ENCODE results near the gene HADH.
"Not testable (repeated sequence)": the region's sequence is repeated elsewhere in the genome, so short reads cannot be mapped to it uniquely, and the experiment has no call there.

HADH gene

GRCh38 chr4:107989537-107990386, at the start of gene HADH:
HADH (plus strand) TSS chr4:107989889; CDS start chr4:107989933, 44 bp downstream.
- DNase-seq, result peak; percentile 96

GRCh38 chr4:107945809-107946208, 43.9 kb upstream of the HADH start:
- DNase-seq, result no peak

GRCh38 chr4:107950746-107951540, 38.7 kb upstream of the HADH start:
- no peak for DNase-seq

GRCh38 chr4:107951551-107951950, 38.1 kb upstream of the HADH start:
- DNase-seq, result no peak

GRCh38 chr4:107956011-107956410, 33.7 kb upstream of the HADH start:
- DNase-seq, result no peak

- no peak for DNase-seq
Observed at GRCh38 chr4:107966903-107967302, 22.8 kb upstream of the HADH start.

DNA sequence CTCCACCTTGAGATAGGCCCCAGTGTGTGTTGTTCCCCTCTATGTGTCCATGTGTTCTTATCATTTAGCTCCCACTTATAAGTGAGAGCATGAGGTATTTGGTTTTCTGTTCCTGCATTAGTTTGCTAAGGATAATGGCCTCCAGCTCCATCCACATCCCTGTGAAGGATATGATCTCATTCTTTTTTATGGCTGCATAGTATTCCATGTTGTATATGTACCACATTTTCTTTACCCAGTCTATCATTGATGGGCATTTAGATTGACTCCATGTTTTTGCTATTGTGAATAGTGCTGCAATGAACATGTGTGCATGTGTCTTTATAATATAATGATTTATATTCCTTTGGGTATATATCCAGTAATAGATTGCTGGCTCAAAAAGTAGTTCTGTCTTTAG, 22.2 kb upstream of the HADH start:
- not testable (repeated sequence) for DNase-seq

DNA sequence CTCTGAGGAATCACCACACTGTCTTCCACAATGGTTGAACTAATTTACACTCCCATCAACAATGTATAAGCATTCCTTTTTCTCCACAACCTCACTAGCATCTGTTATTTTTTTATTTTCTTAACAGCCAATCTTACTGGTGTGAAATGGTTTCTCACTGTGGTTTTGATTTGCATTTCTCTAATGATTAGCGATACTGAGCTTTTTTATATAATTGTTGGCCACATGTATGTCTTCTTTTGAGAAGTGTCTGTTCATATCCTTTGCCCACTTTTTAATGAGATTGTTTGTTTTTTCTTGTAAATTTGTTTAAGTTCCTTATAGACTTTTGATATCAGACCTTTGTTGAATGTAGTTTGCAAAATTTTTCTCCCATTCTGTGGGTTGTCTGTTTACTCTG, 21.8 kb upstream of the HADH start:
- not testable (repeated sequence) for DNase-seq

DNA sequence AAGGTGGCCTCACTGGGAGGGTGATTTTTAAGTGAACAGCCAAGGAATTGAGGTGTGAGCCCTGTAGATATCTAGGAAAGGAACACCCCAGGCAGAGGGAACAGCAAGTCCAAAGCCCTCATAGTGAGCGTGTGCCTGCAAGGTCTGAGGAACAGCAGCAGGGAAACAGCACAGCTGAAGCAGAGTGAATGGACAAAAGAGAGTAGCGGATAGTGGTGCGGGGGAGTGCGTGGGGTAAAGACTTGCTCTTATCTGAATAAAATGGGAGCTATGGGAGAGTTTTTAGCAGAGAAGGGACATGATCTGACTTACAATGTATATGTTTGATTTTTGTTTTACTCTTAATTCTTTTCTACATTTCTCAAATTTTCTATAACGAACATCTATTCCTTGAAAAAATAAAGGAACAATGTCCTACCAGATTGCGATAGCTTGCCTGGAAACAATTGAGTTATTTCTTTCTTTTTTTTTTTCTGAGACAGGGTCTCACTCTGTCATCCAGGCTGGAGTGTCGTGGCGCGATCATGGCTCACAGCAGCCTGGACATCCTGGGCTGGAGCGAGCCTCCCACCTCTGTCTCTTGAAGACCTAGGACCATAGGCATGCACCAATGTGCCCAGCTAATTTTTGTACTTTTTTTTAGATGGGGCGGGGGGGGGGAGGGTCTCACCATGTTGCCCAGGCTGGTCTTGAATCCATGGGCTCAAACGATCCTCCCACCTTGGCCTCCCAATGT, 19.5 kb upstream of the HADH start:
- no peak for DNase-seq

GRCh38 chr4:107972605-107973004, 17.1 kb upstream of the HADH start:
- DNase-seq, result no peak

GRCh38 chr4:107974523-107974922, 15.2 kb upstream of the HADH start:
- no peak for DNase-seq

DNA sequence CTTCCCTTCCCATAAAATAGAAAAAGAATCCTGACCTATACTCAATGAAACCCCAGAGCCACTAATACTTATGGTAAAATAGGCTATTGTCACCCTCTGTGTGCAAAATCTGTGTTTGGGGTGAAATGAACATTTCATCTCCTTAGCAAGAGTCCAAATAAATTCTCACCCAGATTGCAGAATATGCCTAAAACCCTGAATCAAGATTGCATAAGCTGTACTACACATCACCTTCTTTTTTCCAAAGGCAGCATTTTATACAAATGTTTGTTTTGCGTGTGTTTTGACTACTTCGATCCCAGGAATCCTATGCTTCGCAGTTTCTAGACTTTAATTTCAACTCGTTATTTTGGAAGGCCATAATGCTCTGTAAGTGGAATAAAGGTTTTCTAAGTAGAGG, 12.2 kb upstream of the HADH start:
- DNase-seq, result no peak

- no peak for DNase-seq
Observed at GRCh38 chr4:107977966-107978705, 11.6 kb upstream of the HADH start.

- DNase-seq, result no peak
Observed at GRCh38 chr4:107978716-107979451, 10.8 kb upstream of the HADH start.

- no peak for DNase-seq
Observed at GRCh38 chr4:107987916-107988762, 1.6 kb upstream of the HADH start.

- DNase-seq, result no peak
Observed at GRCh38 chr4:107988763-107989035, 990 bp upstream of the HADH start.

DNA sequence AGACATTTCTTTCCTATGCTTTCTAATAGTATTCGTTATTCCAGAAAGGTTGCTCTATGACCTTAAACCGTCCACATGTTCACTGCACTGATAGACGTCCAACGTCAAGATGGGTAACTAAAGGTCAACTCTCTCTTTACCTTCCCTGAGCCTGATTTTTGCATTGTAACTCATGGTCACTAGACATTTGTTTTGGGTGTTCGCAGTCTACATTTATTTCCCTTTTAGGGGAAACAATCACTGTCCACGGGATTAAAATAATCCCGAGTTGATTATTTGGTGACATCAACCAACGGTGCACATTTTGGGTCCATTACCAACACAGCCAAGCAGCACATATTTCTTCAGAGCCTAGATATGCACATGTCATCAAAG, 540 bp upstream of the HADH start:
- no peak for DNase-seq

GRCh38 chr4:107991945-107992630, 2.4 kb downstream of the HADH start:
- no peak for DNase-seq

- DNase-seq, result no peak
Observed at GRCh38 chr4:107993969-107994368, 4.3 kb downstream of the HADH start.

DNA sequence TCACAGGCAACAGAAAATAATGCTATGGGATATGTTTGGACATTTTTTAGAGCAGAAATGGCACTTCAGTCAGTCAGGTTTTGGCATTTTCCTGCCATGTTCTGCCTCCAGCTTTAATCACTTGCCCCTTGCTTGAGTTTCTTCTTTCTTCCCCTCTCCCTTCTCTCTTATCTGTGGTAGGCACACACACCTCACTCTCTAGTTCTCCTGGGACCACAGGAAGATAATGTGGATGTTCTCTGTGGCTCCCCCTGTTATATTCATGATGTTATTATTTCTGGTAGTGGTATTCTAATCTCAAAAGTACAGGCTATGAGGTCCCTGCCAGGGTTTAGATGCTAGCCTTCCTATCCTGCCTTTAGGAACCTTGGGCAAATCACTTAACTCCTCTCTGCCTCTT, 5.2 kb downstream of the HADH start:
- DNase-seq, result no peak

Data from activated naive CD4-positive, alpha-beta T cell treated with anti-CD3 and anti-CD28 coated beads, Interleukin-2, amount 50 U/mL, for 16 hours (primary cell).